KMS-11 (cell line): ENCODE data around the gene CRABP1.

ENCODE experiments used
- H2AFZ ChIP-seq: fragments of 200-600 bp; sonication (generic); 2 replicates; pipeline ENCODE4 v1.6.1; 2016; ENCODE audit warnings: antibody characterized with exemption, mixed run types, low read depth
- H3K27ac ChIP-seq: fragments of 200-600 bp; sonication (generic); 2 replicates; pipeline ENCODE4 v1.6.1; 2016; ENCODE audit warnings: mild to moderate bottlenecking, mixed run types
- H3K27me3 ChIP-seq: fragments of 200-600 bp; sonication (generic); 2 replicates; pipeline ENCODE4 v1.6.1; 2017; ENCODE audit warnings: mild to moderate bottlenecking, low read depth, mixed run types, moderate library complexity; ENCODE audit not compliant: insufficient read depth
- H3K36me3 ChIP-seq: fragments of 200-600 bp; sonication (generic); 2 replicates; pipeline ENCODE4 v1.6.1; 2017; ENCODE audit warnings: mild to moderate bottlenecking, mixed run types; ENCODE audit not compliant: insufficient read depth
- H3K4me1 ChIP-seq: fragments of 200-600 bp; sonication (generic); 2 replicates; pipeline ENCODE4 v1.6.1; 2016; ENCODE audit warnings: mild to moderate bottlenecking, low read depth, mixed run types; ENCODE audit not compliant: poor library complexity, severe bottlenecking
- H3K4me2 ChIP-seq: fragments of 200-600 bp; sonication (generic); 2 replicates; pipeline ENCODE4 v1.7.0; 2016; ENCODE audit warnings: mild to moderate bottlenecking, mixed run types
- H3K4me3 ChIP-seq: fragments of 200-600 bp; sonication (generic); IDR thresholded peaks from 2 replicates; pipeline ENCODE4 v1.6.1; 2017; ENCODE audit warnings: low read depth, low read length, mixed read lengths; ENCODE audit not compliant: insufficient read depth
- H3K79me2 ChIP-seq: fragments of 200-600 bp; sonication (generic); 2 replicates; pipeline ENCODE4 v1.6.1; 2016; ENCODE audit warnings: low read depth, mixed run types; ENCODE audit not compliant: insufficient read depth
- H3K9ac ChIP-seq: fragments of 200-600 bp; sonication (generic); 2 replicates; pipeline ENCODE4 v1.6.1; 2016; ENCODE audit warnings: mild to moderate bottlenecking, mixed run types
- H4K20me1 ChIP-seq: fragments of 200-600 bp; sonication (generic); 2 replicates; pipeline ENCODE4 v1.6.1; 2016; ENCODE audit warnings: mild to moderate bottlenecking, mixed run types; ENCODE audit not compliant: insufficient read depth
- TF ChIP-seq, protein P1 (sequence below): fragments of 200-600 bp; sonication (generic); conservative IDR thresholded peaks from 2 replicates; pipeline ENCODE4 v1.6.1; 2017; ENCODE audit warnings: low read depth, mild to moderate bottlenecking, antibody characterized with exemption, low read length, moderate library complexity, mixed read lengths

Gene CRABP1

DNA sequence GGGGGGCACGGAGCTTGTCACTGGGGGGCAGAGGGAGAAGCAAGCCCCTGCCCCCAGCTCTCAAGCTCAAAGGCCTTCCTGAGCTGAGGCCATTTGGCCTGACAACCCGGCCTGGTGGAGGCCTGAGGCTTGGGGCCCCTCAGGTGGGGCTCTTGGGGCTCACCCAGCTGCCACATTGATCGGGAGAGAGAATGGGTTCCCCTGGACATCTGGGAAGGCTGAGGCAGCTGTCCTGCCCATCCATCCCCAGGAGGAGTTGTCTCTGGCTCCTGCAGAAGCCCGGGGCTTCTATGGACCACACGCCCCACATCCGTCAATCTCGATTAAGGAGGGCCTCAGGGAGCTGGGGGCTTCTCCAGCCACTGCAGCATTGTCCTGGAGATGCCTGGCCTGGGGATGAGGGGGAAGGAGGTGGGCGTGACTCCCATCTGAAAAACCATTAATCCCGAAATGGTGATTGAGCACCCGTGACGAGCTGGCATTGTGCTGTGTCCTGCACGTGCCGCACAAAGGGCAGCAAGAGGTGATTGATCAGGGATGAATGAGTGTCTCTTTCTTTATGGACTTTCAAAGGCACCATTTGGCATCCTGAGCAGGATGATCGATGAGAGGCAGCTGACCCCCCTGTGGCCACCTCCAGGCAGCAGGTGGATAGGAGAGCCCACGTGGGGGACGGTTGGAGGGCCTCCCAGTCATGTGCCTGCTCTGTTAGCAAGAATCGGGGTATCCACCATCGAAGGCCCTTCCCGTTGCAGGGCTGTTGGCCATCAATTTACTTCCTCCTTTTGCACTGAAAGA, 17.2 kb upstream of the CRABP1 start:
- Histone ChIP-seq H3K4me1 (no peaks in the 10 kb centered on the region), H3K9ac (no peak overlapping the region), H3K4me3 (no peak overlapping the region), H4K20me1 (no peaks in the 10 kb centered on the region), H3K36me3 (no peaks in the 10 kb centered on the region), H3K27ac (no peak overlapping the region), H3K79me2 (no peaks in the 10 kb centered on the region), H3K4me2 (no peak overlapping the region), H3K27me3 (no peaks in the 10 kb centered on the region), H2AFZ (no peak overlapping the region)
- TF ChIP-seq, protein P1, sequence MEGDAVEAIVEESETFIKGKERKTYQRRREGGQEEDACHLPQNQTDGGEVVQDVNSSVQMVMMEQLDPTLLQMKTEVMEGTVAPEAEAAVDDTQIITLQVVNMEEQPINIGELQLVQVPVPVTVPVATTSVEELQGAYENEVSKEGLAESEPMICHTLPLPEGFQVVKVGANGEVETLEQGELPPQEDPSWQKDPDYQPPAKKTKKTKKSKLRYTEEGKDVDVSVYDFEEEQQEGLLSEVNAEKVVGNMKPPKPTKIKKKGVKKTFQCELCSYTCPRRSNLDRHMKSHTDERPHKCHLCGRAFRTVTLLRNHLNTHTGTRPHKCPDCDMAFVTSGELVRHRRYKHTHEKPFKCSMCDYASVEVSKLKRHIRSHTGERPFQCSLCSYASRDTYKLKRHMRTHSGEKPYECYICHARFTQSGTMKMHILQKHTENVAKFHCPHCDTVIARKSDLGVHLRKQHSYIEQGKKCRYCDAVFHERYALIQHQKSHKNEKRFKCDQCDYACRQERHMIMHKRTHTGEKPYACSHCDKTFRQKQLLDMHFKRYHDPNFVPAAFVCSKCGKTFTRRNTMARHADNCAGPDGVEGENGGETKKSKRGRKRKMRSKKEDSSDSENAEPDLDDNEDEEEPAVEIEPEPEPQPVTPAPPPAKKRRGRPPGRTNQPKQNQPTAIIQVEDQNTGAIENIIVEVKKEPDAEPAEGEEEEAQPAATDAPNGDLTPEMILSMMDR = no peak

DNA sequence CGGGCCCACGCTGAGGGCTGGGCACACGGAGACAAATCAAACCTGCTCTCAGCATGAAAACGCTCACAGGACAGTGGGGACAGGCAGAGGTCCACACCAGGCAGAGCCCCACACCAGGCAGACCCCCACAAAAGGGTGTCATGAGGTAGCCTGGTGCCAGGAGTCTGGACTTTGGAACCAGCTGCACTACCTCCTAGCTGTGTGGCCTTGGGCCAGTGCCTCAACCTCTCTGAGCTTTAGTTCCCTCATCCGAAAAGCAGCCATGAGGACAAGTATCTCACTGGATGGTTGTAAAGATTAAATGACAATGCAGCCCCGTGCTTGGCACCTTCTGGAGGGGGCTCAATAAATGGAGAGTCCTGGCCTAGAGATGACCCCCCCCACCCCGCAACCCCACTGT, 16.5 kb upstream of the CRABP1 start:
- H3K4me2 ChIP-seq = no peak overlapping the region
- no peak overlapping the region for H2AFZ ChIP-seq
- TF ChIP-seq, protein P1 = no peak
- no peaks in the 10 kb centered on the region for H3K27me3 ChIP-seq
- H3K9ac ChIP-seq = no peak overlapping the region
- H3K36me3 ChIP-seq = no peaks in the 10 kb centered on the region
- H4K20me1 ChIP-seq = no peaks in the 10 kb centered on the region
- no peaks in the 10 kb centered on the region for H3K4me1 ChIP-seq
- no peak overlapping the region for H3K4me3 ChIP-seq
- H3K79me2 ChIP-seq = no peaks in the 10 kb centered on the region
- no peak overlapping the region for H3K27ac ChIP-seq

DNA sequence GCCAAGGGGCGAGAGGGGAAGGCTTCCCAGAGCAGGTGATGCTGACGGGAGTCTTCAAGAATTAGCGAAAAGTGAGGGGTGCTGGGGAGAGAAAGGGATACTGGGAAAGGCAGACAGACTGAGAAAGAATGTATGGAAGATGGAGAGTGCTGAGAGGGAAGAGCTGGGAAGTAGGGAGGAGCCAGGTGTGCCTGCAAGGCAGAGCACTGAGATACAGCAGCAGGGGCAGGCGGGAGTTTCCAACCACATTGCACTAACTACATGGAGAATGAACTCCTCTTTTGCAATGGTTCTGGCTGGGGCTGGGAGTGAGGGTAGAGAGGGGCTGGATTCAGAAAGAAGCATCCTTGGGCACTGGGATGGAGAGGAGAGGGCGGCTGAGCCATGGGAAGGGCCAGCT, 16.0 kb upstream of the CRABP1 start:
- H2AFZ ChIP-seq = no peak overlapping the region
- no peak overlapping the region for H3K9ac ChIP-seq
- H3K4me3 ChIP-seq = no peak overlapping the region
- no peaks in the 10 kb centered on the region for H4K20me1 ChIP-seq
- H3K27ac ChIP-seq = no peak overlapping the region
- H3K27me3 ChIP-seq = no peaks in the 10 kb centered on the region
- H3K4me1 ChIP-seq = no peaks in the 10 kb centered on the region
- H3K79me2 ChIP-seq = no peaks in the 10 kb centered on the region
- TF ChIP-seq, protein P1 = no peak
- no peak overlapping the region for H3K4me2 ChIP-seq
- H3K36me3 ChIP-seq = no peaks in the 10 kb centered on the region

- H4K20me1 ChIP-seq = no peaks in the 10 kb centered on the region
- no peak overlapping the region for H3K4me3 ChIP-seq
- H3K36me3 ChIP-seq = no peaks in the 10 kb centered on the region
- no peaks in the 10 kb centered on the region for H3K4me1 ChIP-seq
- TF ChIP-seq, protein P1 = no peak
- no peak overlapping the region for H3K9ac ChIP-seq
- no peaks in the 10 kb centered on the region for H3K79me2 ChIP-seq
- no peaks in the 10 kb centered on the region for H3K27me3 ChIP-seq
- H3K4me2 ChIP-seq = no peak overlapping the region
- no peak overlapping the region for H2AFZ ChIP-seq
- H3K27ac ChIP-seq = no peak overlapping the region
Measured at GRCh38 chr15:78325092-78325843, 14.9 kb upstream of the CRABP1 start.
